CD4-positive, alpha-beta T cell (primary cell): ENCODE measurements around the gene ATMIN. TPM values are rescaled to one million over a fixed set of nuclear protein-coding genes. Genes with fewer than 3 reads are reported as not detected.

Experiments used
- ATAC-seq: fragments of 200-7000 bp; cut with Tn5 transposase; one replicate; pipeline ENCODE4 v1.10.0; 2022; ENCODE audit warnings: mild to moderate bottlenecking; ENCODE audit not compliant: poor library complexity
- CTCF ChIA-PET: fragments of 350-600 bp; sonication (Branson Sonifier 250); formaldehyde crosslinking; loops from one replicate; lab custom pipeline; 2021; ENCODE audit warnings: antibody characterized with exemption, inconsistent platforms; lab: Charles Lee
- POLR2A ChIA-PET: fragments of 350-600 bp; sonication (Branson Sonifier 250); formaldehyde crosslinking; loops from one replicate; lab custom pipeline; 2021; ENCODE audit warnings: antibody characterized with exemption, inconsistent platforms; lab: Charles Lee
- DNase-seq, 14 experiments: peaks; one replicate each; pipeline ENCODE4 v3.0.0-alpha.2; 2013 to 2020; ENCODE audit warnings: mixed read lengths in 2 of 14
- H3K27ac ChIP-seq, 2 donors: one replicate each; pipeline versions ENCODE4 v1.5.1 to v1.7.0; 2013; ENCODE audit warnings: low read length in 2 of 2, low read depth in 1 of 2, mild to moderate bottlenecking in 1 of 2
- H3K27me3 ChIP-seq, 2 experiments: 1 replicate in 1 of 2; 2 replicates in 1 of 2; pipeline versions ENCODE4 v1.6.1 to v1.7.0; 2013; ENCODE audit warnings: low read length in 2 of 2, control low read depth in 1 of 2, mild to moderate bottlenecking in 1 of 2, moderate library complexity in 1 of 2; ENCODE audit not compliant: insufficient read depth in 2 of 2, control insufficient read depth in 1 of 2
- H3K36me3 ChIP-seq: one replicate; pipeline ENCODE4 v1.6.1; 2013; ENCODE audit warnings: low read length, control low read depth; ENCODE audit not compliant: insufficient read depth
- H3K4me1 ChIP-seq: one replicate; pipeline ENCODE4 v1.6.1; 2013; ENCODE audit warnings: low read length, control low read depth; ENCODE audit not compliant: insufficient read depth
- H3K4me3 ChIP-seq: one replicate; pipeline ENCODE4 v1.5.1; 2013; ENCODE audit warnings: mild to moderate bottlenecking, low read length, moderate library complexity
- H3K9me3 ChIP-seq, 2 experiments: 1 replicate in 1 of 2; 2 replicates in 1 of 2; pipeline versions ENCODE4 v1.6.1 to v1.7.0; 2013; ENCODE audit warnings: low read length in 2 of 2, mild to moderate bottlenecking in 2 of 2, control low read depth in 1 of 2, moderate library complexity in 1 of 2; ENCODE audit not compliant: control insufficient read depth in 1 of 2, insufficient read depth in 1 of 2
- H3K27ac Mint-ChIP-seq: one replicate; pipeline ENCODE4 v1.8.0; 2020; ENCODE audit warnings: mixed read lengths
- H3K27me3 Mint-ChIP-seq: one replicate; pipeline ENCODE4 v1.8.0; 2021; ENCODE audit warnings: mixed read lengths
- H3K36me3 Mint-ChIP-seq: one replicate; pipeline ENCODE4 v1.8.0; 2021; ENCODE audit warnings: low read depth, mixed read lengths
- H3K4me1 Mint-ChIP-seq: one replicate; pipeline ENCODE4 v1.8.0; 2021; ENCODE audit warnings: low read depth, mixed read lengths
- H3K4me3 Mint-ChIP-seq: one replicate; pipeline ENCODE4 v1.8.0; 2020; ENCODE audit warnings: mild to moderate bottlenecking, mixed read lengths
- H3K9me3 Mint-ChIP-seq: one replicate; pipeline ENCODE4 v1.8.0; 2020; ENCODE audit warnings: mixed read lengths
- intact Hi-C, 2 experiments: fragments of 100-400 bp; cut with DNase I in 1 of 2; cut with micrococcal nuclease in 1 of 2; formaldehyde crosslinking; loops; one replicate each; pipeline versions ENCODE4 v1.15.1 to v1.9.0; 2023 to 2025; cut with DNase I, micrococcal nuclease
- total RNA-seq, 174 experiments: library from RNA in 2 of 174; stranded (reverse) in 2 of 174; gene quantifications; one replicate each; pipeline ENCODE4 v1.2.3 and lab custom pipeline; 2021 to 2026
- TF ChIP-seq, protein P1 (sequence below): fragments of 200-600 bp; IDR thresholded peaks from one replicate; pipeline ENCODE4 v1.8.0; 2022; ENCODE audit warnings: antibody characterized with exemption, mild to moderate bottlenecking

ATMIN gene
- total RNA-seq, 2 experiments from 2014 or later: 29.9 to 31.7 TPM

DNA sequence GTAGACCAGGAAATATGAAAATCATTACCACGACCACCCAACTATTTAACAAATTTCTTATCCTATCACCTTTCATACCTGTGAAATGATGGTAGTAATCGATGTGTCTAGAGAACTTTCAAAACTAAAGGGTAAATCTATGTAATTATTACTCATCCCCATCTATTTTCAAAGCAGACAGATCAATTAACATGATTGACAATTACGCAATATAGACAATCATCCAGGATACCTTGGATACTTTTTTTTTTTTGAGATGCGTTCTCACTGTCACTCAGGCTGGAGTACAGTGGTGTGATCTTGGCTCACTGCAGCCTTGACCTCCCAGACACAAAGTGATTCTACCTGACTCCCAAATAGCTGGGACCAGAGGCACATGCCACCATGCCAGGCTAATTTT lies 45.4 kb downstream of the ATMIN start:
- Histone ChIP-seq H3K27me3 (no peaks in the 10 kb centered on the region), H3K9me3 (no peaks in the 10 kb centered on the region), H3K36me3 (no peaks in the 10 kb centered on the region), H3K4me3 (no peak overlapping the region), H3K27ac (no peak overlapping the region), H3K4me1 (peaks cover 12% of the 10 kb centered on the region)
- no peak overlapping the region for H3K27ac Mint-ChIP-seq
- CTCF ChIA-PET: no interaction called here
- H3K9me3 Mint-ChIP-seq: no peaks in the 10 kb centered on the region
- H3K4me3 Mint-ChIP-seq: no peak overlapping the region
- ATAC-seq (no peak), DNase-seq (no peak)
- intact Hi-C loops: no loop called here
- TF ChIP-seq, protein P1, sequence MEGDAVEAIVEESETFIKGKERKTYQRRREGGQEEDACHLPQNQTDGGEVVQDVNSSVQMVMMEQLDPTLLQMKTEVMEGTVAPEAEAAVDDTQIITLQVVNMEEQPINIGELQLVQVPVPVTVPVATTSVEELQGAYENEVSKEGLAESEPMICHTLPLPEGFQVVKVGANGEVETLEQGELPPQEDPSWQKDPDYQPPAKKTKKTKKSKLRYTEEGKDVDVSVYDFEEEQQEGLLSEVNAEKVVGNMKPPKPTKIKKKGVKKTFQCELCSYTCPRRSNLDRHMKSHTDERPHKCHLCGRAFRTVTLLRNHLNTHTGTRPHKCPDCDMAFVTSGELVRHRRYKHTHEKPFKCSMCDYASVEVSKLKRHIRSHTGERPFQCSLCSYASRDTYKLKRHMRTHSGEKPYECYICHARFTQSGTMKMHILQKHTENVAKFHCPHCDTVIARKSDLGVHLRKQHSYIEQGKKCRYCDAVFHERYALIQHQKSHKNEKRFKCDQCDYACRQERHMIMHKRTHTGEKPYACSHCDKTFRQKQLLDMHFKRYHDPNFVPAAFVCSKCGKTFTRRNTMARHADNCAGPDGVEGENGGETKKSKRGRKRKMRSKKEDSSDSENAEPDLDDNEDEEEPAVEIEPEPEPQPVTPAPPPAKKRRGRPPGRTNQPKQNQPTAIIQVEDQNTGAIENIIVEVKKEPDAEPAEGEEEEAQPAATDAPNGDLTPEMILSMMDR: no peak
- POLR2A ChIA-PET: no interaction called here
- no peaks in the 10 kb centered on the region for H3K4me1 Mint-ChIP-seq
- no peaks in the 10 kb centered on the region for H3K36me3 Mint-ChIP-seq
- no peaks in the 10 kb centered on the region for H3K27me3 Mint-ChIP-seq

- H3K27me3 Mint-ChIP-seq: no peaks in the 10 kb centered on the region
- CTCF ChIA-PET: no interaction called here
Observed at GRCh38 chr16:81088836-81089235, 53.2 kb downstream of the ATMIN start.

DNA sequence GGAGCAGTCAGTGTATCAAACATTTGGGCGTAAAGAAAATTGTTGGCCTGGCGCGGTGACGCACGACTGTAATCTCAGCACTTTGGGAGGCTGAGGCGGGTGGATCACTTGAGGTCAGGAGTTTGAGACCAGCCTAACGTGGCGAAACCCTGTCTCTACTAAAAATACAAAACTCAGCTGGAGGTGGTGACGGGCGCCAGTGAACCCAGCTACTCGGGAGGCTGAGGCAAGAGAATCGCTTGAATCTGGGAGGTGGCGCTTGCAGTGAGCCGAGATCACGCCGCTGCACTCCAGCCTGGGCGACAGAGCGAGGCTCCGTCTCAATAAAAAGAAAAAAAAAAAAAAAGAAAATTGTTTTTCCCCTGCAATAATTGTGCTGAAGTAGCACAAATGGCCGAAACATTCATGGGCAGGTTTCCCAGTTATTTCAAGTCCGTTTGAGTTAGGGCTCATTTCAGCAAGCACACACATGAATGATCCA lies 59.2 kb downstream of the ATMIN start:
- no peak for DNase-seq

More at GRCh38 chr16:81088836-81089235, 53.2 kb downstream of the ATMIN start:
- Histone ChIP-seq H3K4me1 (no peaks in the 10 kb centered on the region), H3K4me3 (no peak overlapping the region), H3K9me3 (no peaks in the 10 kb centered on the region), H3K36me3 (no peaks in the 10 kb centered on the region), H3K27ac (no peak overlapping the region), H3K27me3 (no peaks in the 10 kb centered on the region)
- Mint-ChIP-seq H3K4me3 (no peak overlapping the region), H3K4me1 (no peaks in the 10 kb centered on the region), H3K36me3 (peaks cover 4% of the 10 kb centered on the region), H3K9me3 (no peaks in the 10 kb centered on the region), H3K27ac (no peak overlapping the region)
- TF ChIP-seq, protein P1: no peak
- ATAC-seq (no peak), DNase-seq (no peak)
- intact Hi-C loops: no loop called here
- POLR2A ChIA-PET: no interaction called here

More for the DNA sequence above, 59.2 kb downstream of the ATMIN start:
- Mint-ChIP-seq H3K9me3 (peaks cover 2% of the 10 kb centered on the region), H3K36me3 (no peaks in the 10 kb centered on the region), H3K4me1 (peaks cover 17% of the 10 kb centered on the region), H3K27me3 (no peaks in the 10 kb centered on the region), H3K27ac (no peak overlapping the region), H3K4me3 (peak overlapping the region; percentile 84)
- no peak for ATAC-seq
- ChIA-PET CTCF (interaction anchor here (0.8 kb wide), 1 partner anchor 18 kb away, joined by 3 read pairs; the partner anchor contains the start of gene C16orf46), POLR2A (interaction anchor here (1.3 kb wide), 1 partner anchor 88 kb away, joined by 4 read pairs; the partner anchor contains the start of genes CENPN and CMC2)
- TF ChIP-seq, protein P1: no peak
- no peaks in the 10 kb centered on the region for H3K9me3 ChIP-seq
- peaks cover 17% of the 10 kb centered on the region for H3K4me1 ChIP-seq
- no peak overlapping the region for H3K27ac ChIP-seq
- H3K4me3 ChIP-seq: no peak overlapping the region
- no peaks in the 10 kb centered on the region for H3K27me3 ChIP-seq
- H3K36me3 ChIP-seq: no peaks in the 10 kb centered on the region
- intact Hi-C loops: loop anchor here (5.0 to 10.0 kb wide), 3 partner anchors 58 to 553 kb away; partner anchors contain the start of genes ATMIN (in 1 of the 2), CDYL2 (in 1 of the 2) and DYNLRB2 (in 1 of the 2)
